GM19043 (cell line): ENCODE data around the gene TNXB.
"Not testable (repeated sequence)": the region's sequence is repeated elsewhere in the genome, so short reads cannot be mapped to it uniquely, and the experiment has no call there.

ENCODE experiments used
- ATAC-seq: cut with Tn5 transposase; IDR thresholded peaks from one replicate; pipeline ENCODE4 v1.9.1; 2021; ENCODE audit warnings: low read depth; ENCODE audit not compliant: unreplicated experiment

Gene TNXB

DNA sequence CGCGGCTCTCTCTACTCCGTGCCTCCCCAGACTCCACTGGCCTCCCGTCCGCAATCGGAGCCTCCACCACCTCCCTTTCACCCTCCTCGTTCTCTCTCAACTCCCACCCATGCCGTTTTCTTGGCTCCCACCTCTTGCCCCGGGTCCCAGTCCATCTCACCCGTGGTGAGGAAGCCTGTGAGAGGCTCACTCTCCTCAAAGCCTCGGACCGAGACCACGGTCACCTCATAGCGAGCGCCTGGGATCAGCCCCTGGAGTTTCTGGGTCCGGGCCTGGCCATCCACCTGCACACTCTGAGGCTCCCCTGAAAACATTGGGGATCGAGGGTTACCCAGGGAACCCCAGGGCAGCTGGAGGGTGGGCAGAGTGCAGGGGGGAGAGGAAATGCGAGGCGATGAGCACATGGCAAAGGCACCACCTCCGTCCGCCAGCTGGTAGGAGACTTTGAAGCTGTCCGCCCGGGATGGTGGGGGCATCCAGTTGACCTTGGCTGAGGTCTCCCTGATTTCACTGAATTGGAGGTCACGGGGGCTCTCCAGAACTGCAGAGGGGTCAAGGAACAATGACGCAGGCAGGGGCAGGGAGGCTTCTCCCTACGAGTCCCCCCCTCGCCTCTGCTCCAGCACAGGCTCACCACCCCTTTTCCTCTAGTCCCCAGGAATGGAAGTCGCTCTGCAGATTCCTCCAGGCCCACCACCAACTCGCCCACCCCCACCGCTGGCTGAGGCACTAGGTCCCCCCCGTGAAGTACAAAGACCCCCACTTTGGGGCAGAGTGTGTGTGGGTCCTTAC lies 65.4 kb downstream of the TNXB start:
- ATAC-seq: not testable (repeated sequence)

DNA sequence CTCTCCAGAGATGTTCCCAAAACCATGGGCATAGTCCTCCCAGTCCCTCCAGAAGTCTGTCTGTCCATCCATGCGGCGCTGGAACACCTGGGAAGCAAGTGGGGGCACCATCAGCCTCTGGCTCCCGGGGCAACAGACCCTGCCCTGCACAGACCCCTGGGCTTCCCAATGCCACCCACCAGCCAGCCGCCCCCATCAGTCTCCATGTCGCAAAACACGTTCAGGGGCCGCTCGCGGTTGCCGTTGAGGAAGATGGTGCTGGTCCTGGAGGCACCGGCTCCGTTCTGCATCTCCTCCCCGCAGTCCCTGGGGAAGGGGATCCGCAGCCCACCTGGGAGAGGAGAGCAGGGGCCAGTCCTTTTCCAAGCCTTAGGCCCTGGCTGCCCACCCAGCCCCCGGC lies 66.9 kb downstream of the TNXB start:
- ATAC-seq: not testable (repeated sequence)

GRCh38 chr6:32041385-32041784 lies 67.8 kb downstream of the TNXB start:
- not testable (repeated sequence) for ATAC-seq

DNA sequence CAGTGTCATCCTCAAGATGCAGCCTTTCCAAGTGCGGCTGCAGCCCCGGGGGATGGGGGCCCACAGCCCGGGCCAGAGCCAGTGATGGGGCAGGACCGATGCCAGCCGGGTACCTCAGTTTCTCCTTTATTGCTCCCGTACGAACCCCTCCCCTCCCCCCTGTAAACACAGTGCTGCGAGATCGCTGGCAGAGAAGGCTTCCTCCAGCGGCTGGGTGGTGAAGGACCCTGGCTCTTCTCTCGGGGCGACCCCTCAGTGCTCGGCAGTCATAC lies 68.2 kb downstream of the TNXB start:
- not testable (repeated sequence) for ATAC-seq

GRCh38 chr6:32040299-32041049 lies 68.7 kb downstream of the TNXB start:
- ATAC-seq: not testable (repeated sequence)

GRCh38 chr6:32039321-32040274 lies 69.5 kb downstream of the TNXB start:
- ATAC-seq: not testable (repeated sequence)

GRCh38 chr6:32038878-32039277 lies 70.3 kb downstream of the TNXB start:
- not testable (repeated sequence) for ATAC-seq

DNA sequence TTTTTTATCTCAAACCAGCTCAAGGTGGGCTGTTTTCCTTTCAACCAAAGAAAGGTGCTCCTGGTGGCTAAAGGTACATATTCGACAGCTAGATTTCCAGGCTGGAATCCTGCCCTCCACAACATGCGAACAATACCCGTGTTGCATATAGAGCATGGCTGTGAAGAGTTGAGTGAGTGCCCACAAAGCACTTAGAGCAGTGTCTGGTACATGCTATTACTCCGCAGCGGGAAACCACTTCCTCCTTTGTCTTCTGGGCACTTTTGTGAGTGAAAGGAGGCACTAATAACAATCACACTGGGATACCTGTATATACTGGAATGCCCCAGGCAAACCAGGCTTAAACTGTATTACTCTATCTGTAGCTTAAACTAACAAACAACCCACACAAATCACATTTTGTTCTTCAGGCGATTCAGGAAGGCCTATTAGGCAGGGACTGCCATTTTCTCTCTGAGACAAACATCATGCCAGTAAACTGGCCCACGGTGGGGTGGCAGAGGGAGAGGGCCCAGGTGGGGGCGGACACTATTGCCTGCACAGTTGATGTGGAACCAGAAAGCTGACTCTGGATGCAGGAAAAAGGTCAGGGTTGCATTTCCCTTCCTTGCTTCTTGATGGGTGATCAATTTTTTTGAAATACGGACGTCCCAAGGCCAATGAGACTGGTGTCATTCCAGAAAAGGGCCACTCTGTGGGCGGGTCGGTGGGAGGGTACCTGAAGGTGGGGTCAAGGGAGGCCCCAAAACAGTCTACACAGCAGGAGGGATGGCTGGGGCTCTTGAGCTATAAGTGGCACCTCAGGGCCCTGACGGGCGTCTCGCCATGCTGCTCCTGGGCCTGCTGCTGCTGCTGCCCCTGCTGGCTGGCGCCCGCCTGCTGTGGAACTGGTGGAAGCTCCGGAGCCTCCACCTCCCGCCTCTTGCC lies 71.3 kb downstream of the TNXB start, which contains the start of gene CYP21A2:
Gene CYP21A2 (plus strand): TSS at position 818 of the 927 bp plus-strand sequence. CDS start 8 bp downstream, at position 826.
- ATAC-seq: not testable (repeated sequence)

GRCh38 chr6:32037136-32037535 lies 72.0 kb downstream of the TNXB start:
- ATAC-seq: not testable (repeated sequence)

- not testable (repeated sequence) for ATAC-seq
These were observed 73.7 kb downstream of the TNXB start for GRCh38 chr6:32035283-32036013.

GRCh38 chr6:32029553-32029952 lies 79.6 kb downstream of the TNXB start:
- ATAC-seq: not testable (repeated sequence)

DNA sequence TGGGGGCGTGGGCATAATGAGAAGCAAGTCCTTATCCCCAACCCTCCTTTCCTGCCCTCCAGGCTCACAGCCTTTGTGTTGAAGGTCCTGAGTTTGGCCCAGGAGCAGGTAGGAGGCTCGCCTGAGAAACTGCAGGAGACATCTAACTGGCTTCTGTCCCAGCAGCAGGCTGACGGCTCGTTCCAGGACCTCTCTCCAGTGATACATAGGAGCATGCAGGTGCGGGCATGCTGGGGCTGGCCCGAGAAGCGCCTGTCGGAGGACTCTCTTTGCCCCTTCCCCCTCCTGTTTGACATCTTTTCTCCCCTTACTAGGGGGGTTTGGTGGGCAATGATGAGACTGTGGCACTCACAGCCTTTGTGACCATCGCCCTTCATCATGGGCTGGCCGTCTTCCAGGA lies 80.5 kb downstream of the TNXB start:
- not testable (repeated sequence) for ATAC-seq

GRCh38 chr6:32022100-32022499 lies 87.0 kb downstream of the TNXB start:
- ATAC-seq: not testable (repeated sequence)

DNA sequence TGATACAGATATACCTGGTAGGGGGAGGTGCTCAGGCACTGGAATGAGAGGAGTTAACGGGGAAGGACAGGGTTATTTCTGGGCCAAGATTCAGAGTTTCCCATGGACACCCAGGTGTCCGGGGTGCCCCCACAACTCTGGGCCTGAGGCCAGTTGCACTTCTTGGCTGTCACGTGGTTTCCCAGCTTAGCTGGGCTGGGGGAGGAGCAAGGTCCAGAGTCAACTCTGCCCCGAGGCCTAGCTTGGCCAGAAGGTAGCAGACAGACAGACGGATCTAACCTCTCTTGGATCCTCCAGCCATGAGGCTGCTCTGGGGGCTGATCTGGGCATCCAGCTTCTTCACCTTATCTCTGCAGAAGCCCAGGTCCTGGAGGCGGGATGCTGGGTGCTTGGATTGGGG lies 94.6 kb downstream of the TNXB start, which contains the start of gene C4B:
Gene C4B (plus strand): TSS at position 249 of the 400 bp plus-strand sequence. CDS start 51 bp downstream, at position 300.
- ATAC-seq: not testable (repeated sequence)

DNA sequence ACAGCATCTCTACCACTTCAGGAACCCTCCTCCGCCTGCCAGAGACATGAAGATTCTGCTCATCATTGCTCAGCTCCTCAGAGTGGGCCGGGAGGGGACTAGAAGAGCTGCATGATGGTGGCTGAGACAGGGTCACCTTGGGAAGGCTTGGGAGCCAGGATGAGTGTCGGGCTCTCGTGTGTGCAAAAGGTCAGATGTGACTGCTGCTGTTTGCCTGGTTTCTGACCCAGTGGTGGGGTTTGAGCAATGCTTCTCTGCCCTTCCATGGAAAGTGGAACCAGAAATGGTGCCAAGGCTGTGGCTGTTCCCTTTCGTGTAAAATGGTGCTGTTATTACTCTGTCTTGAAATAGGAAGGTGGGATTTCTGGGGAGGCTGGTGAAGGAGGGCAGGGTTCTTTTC lies 95.4 kb downstream of the TNXB start:
- ATAC-seq: not testable (repeated sequence)

- not testable (repeated sequence) for ATAC-seq
These were observed 96.1 kb downstream of the TNXB start for GRCh38 chr6:32012941-32013617.

GRCh38 chr6:32010856-32011530 lies 98.1 kb downstream of the TNXB start:
- not testable (repeated sequence) for ATAC-seq

- ATAC-seq: not testable (repeated sequence)
These were observed 99.6 kb downstream of the TNXB start for GRCh38 chr6:32009537-32009936.
